Glutamatergic neuron (in vitro differentiated cells): ENCODE measurements around the gene GREB1L. TPM values are rescaled to one million over a fixed set of nuclear protein-coding genes. Genes with fewer than 3 reads are reported as not detected.
"Not testable (repeated sequence)": the region's sequence is repeated elsewhere in the genome, so short reads cannot be mapped to it uniquely, and the experiment has no call there.

Experiments
- DNase-seq: peaks from one replicate; pipeline ENCODE4 v3.0.0; 2022
- H3K27ac Mint-ChIP-seq: one replicate; pipeline ENCODE4 v1.8.0; 2020; ENCODE audit warnings: mild to moderate bottlenecking, mixed read lengths, inconsistent platforms; ENCODE audit not compliant: unreplicated experiment
- H3K27me3 Mint-ChIP-seq: one replicate; pipeline ENCODE4 v1.8.0; 2020; ENCODE audit warnings: mild to moderate bottlenecking, moderate library complexity, mixed read lengths, inconsistent platforms; ENCODE audit not compliant: unreplicated experiment
- H3K36me3 Mint-ChIP-seq: one replicate; pipeline ENCODE4 v1.8.0; 2020; ENCODE audit warnings: mild to moderate bottlenecking, mixed read lengths, inconsistent platforms; ENCODE audit not compliant: unreplicated experiment
- H3K4me1 Mint-ChIP-seq: one replicate; pipeline ENCODE4 v1.8.0; 2020; ENCODE audit warnings: mild to moderate bottlenecking, low read depth, mixed read lengths, inconsistent platforms; ENCODE audit not compliant: unreplicated experiment
- H3K4me3 Mint-ChIP-seq: one replicate; pipeline ENCODE4 v1.8.0; 2020; ENCODE audit warnings: mild to moderate bottlenecking, mixed read lengths, inconsistent platforms; ENCODE audit not compliant: unreplicated experiment
- H3K9me3 Mint-ChIP-seq: one replicate; pipeline ENCODE4 v1.8.0; 2020; ENCODE audit warnings: mild to moderate bottlenecking, moderate library complexity, mixed read lengths, inconsistent platforms; ENCODE audit not compliant: unreplicated experiment
- CTCF ChIP-seq: fragments of 200-600 bp; sonication (generic); IDR thresholded peaks from one replicate; pipeline ENCODE4 v1.5.0; 2021; ENCODE audit not compliant: partially characterized antibody, unreplicated experiment
- total RNA-seq: library from RNA; stranded (reverse); fragmentation: NEBNext Ultra II Directional; extraction: Animal tissue kit (Norgen Biotek cat#: 25700); gene quantifications from one replicate; pipeline ENCODE4 v1.2.1, GENCODE V29; 2021; ENCODE audit not compliant: unreplicated experiment

GREB1L gene
- total RNA-seq, 1 donor from 2014 or later = 154 TPM

GRCh38 chr18:21307578-21307977 is 65.5 kb downstream of the GREB1L start:
- no peaks in the 10 kb centered on the region for H3K27me3 Mint-ChIP-seq
- no peak overlapping the region for H3K4me3 Mint-ChIP-seq
- H3K9me3 Mint-ChIP-seq = no peaks in the 10 kb centered on the region
- no peaks in the 10 kb centered on the region for H3K36me3 Mint-ChIP-seq
- H3K4me1 Mint-ChIP-seq = no peaks in the 10 kb centered on the region
- no peak overlapping the region for H3K27ac Mint-ChIP-seq
- no peak for TF ChIP-seq CTCF
- DNase-seq = no peak

DNA sequence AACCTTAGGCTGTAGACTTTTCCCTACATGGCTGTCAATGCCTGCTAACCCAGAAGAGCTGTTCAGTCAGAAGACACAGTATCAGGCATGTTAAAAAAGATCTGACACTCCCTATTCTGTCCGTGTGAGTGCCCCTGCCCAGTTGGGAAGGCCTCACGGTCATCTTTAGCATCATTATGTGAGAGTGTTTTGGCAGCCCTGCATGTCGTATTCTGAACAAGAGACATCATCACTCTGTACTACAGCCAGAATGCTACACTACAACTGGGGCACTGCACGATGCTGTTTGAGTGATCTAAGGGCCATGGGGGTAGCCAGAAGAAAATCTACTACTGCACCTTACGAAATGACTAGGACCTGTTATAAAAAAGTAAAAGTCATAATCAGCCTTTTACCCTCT is 67.2 kb downstream of the GREB1L start:
- Mint-ChIP-seq H3K27ac (no peak overlapping the region), H3K36me3 (no peaks in the 10 kb centered on the region), H3K9me3 (no peaks in the 10 kb centered on the region), H3K27me3 (no peaks in the 10 kb centered on the region), H3K4me3 (no peak overlapping the region), H3K4me1 (no peaks in the 10 kb centered on the region)
- no peak for TF ChIP-seq CTCF
- no peak for DNase-seq

GRCh38 chr18:21311980-21312379 is 69.9 kb downstream of the GREB1L start:
- not testable (repeated sequence) for H3K27ac Mint-ChIP-seq, H3K27me3 Mint-ChIP-seq, H3K4me3 Mint-ChIP-seq, H3K4me1 Mint-ChIP-seq, H3K9me3 Mint-ChIP-seq, H3K36me3 Mint-ChIP-seq, DNase-seq

DNA sequence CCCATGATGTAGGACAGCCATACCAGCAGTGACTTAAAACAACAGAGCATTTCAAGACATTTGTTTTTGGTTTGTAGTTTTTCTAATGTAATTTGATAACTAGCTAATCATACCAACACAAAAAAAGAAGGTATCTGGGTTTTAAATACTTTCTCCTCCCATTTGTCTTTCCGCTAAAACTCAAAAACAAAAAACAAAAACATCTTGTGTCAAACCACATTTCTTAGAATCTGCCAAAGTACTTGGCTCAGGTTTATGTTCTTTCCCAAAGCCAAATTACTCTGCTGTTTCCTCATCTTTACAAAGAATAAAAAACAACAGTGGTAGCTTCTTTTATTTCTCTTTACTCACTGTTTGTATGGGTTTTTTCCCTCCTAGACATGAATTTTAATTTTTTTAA is 71.5 kb downstream of the GREB1L start:
- TF ChIP-seq CTCF = no peak
- DNase-seq = no peak
- Mint-ChIP-seq H3K4me3 (no peak overlapping the region), H3K36me3 (no peaks in the 10 kb centered on the region), H3K27me3 (no peaks in the 10 kb centered on the region), H3K27ac (no peak overlapping the region), H3K4me1 (no peaks in the 10 kb centered on the region), H3K9me3 (no peaks in the 10 kb centered on the region)

DNA sequence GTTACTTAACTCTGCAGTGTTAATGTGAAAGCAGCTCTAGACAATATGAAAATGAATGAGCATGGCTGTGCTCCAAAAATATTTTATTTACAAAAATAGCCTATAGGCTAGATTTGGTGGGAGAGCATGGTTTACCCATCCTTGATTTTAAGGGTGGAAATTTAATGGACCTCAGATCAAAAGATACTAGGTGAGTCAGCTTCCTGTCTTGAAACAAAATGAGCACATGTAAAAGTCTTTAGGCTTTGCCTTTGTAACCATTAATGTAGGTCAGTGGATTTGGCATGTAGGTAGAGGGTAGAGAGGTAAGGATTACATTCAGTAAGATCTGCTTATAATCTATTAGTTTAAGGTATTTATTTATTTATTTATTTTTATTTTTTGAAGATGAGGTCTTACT is 72.7 kb downstream of the GREB1L start:
- DNase-seq = no peak
- Mint-ChIP-seq H3K4me3 (no peak overlapping the region), H3K27me3 (no peaks in the 10 kb centered on the region), H3K4me1 (no peaks in the 10 kb centered on the region), H3K27ac (no peak overlapping the region), H3K36me3 (no peaks in the 10 kb centered on the region), H3K9me3 (no peaks in the 10 kb centered on the region)
- no peak for TF ChIP-seq CTCF

- H3K27me3 Mint-ChIP-seq, H3K9me3 Mint-ChIP-seq, H3K27ac Mint-ChIP-seq, DNase-seq, H3K4me1 Mint-ChIP-seq, H3K4me3 Mint-ChIP-seq, H3K36me3 Mint-ChIP-seq: not testable (repeated sequence)
Observed at GRCh38 chr18:21315126-21315525, 73.1 kb downstream of the GREB1L start.
